Stimulated activated CD4-positive, alpha-beta T cell treated with anti-CD3 and anti-CD28 coated beads, Interleukin-1b, Interleukin-23, amount 100 ng/mL, for 4 hours (primary cell): Measurements from ENCODE around the gene PCP4L1.
"Not testable (repeated sequence)": the region's sequence is repeated elsewhere in the genome, so short reads cannot be mapped to it uniquely, and the experiment has no call there.

Source experiments
- DNase-seq, 2 donors: peaks; one replicate each; pipeline ENCODE4 v3.0.0-alpha.2; 2020; ENCODE audit warnings: low read depth in 2 of 2

PCP4L1 gene

GRCh38 chr1:161314201-161314981 is 55.8 kb downstream of the PCP4L1 start, which contains the start of gene SDHC:
Gene SDHC (plus strand): TSS chr1:161314381. CDS start chr1:161314406, 25 bp downstream.
- peak; percentile 77 to 78 for DNase-seq

GRCh38 chr1:161315841-161316674 is 57.5 kb downstream of the PCP4L1 start:
- DNase-seq = not testable (repeated sequence)

GRCh38 chr1:161324020-161324419 is 65.5 kb downstream of the PCP4L1 start:
- DNase-seq = no peak

GRCh38 chr1:161330346-161330745 is 71.8 kb downstream of the PCP4L1 start:
- DNase-seq = no peak

- no peak for DNase-seq
Measured at GRCh38 chr1:161333166-161333565, 74.6 kb downstream of the PCP4L1 start.
